WERI-Rb-1 (cell line): ENCODE data around the gene ZNF625.

Source experiments
- DNase-seq: peaks from one replicate; pipeline ENCODE4 v3.0.0-alpha.2; 2020
- H3K27ac ChIP-seq: fragments of 250-450 bp; sonication (Bioruptor Pico); 2 replicates; pipeline ENCODE4 v1.5.1; 2020; ENCODE audit warnings: mild to moderate bottlenecking, moderate library complexity
- H3K27me3 ChIP-seq: fragments of 250-450 bp; sonication (Bioruptor Pico); 2 replicates; pipeline ENCODE4 v1.5.1; 2021; ENCODE audit warnings: mild to moderate bottlenecking, low read depth, moderate library complexity; ENCODE audit not compliant: insufficient read depth, severe bottlenecking
- H3K36me3 ChIP-seq: fragments of 250-450 bp; sonication (Bioruptor Pico); 2 replicates; pipeline ENCODE4 v1.5.1; 2020; ENCODE audit warnings: mild to moderate bottlenecking, moderate library complexity
- H3K4me3 ChIP-seq: 2 replicates; pipeline ENCODE4 v1.5.1; 2011; ENCODE audit warnings: low read depth, mild to moderate bottlenecking, control low read depth, low read length
- H3K9me3 ChIP-seq: fragments of 250-450 bp; sonication (Bioruptor Pico); 2 replicates; pipeline ENCODE4 v1.5.1; 2021; ENCODE audit warnings: mild to moderate bottlenecking, moderate library complexity; ENCODE audit not compliant: severe bottlenecking
- TF ChIP-seq, protein P1 (sequence below): IDR thresholded peaks from 2 replicates; pipeline ENCODE4 v1.5.1; 2011; ENCODE audit warnings: low read depth, mild to moderate bottlenecking, control low read depth, inconsistent platforms, low read length

ZNF625 gene

DNA sequence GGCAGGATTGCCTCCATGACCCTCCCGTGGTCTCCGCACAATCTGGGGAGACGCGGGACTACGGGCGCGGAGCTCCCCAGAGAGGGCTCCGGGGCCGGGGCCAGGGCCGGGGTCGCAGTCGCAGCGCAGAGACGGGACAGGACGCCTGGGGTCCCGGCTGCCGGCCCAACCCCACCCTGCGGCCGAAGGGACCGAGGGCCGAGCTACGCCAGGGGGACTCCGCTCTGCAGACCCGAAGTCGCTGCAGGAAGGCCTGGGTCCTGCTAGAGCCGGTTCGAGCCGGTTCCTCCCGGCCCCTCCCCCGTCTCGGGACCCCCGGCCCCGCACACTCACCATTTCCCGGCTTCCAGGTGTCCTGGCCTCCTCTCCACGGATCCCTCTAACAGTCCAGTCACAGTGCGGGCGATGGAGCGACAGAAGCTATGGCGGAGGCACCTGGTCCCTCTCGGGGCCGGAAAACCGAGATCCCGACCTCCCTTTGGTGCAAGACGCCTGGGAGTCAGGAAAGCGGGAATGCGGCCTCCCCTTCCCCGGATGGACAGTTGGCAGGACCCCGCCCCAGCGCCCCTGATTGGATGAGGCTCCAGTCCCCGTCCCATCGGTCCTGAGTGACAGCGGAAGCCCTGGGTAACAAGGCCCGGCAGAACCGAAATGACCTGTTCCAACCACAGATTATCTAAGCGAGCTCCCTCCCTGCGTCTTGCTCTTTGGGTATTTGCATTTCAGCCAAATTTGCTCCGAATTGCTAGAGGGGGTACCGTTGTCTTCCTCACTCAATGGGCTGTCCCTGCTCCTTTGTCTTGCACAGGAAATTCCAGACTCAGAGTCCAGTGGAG is at the start of gene ZNF625:
Gene ZNF625, minus strand, starts transcription at position 512 of the 836 bp plus-strand sequence. Its CDS starts 176 bp downstream, at position 336.
- Histone ChIP-seq H3K27ac (peak within 1 kb of the TSS; percentile 96), H3K4me3 (peak within 1 kb of the TSS; percentile 99), H3K9me3 (no peaks in the 10 kb centered on the region), H3K36me3 (peaks cover 31% of the 10 kb centered on the region), H3K27me3 (no peaks in the 10 kb centered on the region)
- DNase-seq: peak; percentile 98
- TF ChIP-seq, protein P1, sequence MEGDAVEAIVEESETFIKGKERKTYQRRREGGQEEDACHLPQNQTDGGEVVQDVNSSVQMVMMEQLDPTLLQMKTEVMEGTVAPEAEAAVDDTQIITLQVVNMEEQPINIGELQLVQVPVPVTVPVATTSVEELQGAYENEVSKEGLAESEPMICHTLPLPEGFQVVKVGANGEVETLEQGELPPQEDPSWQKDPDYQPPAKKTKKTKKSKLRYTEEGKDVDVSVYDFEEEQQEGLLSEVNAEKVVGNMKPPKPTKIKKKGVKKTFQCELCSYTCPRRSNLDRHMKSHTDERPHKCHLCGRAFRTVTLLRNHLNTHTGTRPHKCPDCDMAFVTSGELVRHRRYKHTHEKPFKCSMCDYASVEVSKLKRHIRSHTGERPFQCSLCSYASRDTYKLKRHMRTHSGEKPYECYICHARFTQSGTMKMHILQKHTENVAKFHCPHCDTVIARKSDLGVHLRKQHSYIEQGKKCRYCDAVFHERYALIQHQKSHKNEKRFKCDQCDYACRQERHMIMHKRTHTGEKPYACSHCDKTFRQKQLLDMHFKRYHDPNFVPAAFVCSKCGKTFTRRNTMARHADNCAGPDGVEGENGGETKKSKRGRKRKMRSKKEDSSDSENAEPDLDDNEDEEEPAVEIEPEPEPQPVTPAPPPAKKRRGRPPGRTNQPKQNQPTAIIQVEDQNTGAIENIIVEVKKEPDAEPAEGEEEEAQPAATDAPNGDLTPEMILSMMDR: no peak

DNA sequence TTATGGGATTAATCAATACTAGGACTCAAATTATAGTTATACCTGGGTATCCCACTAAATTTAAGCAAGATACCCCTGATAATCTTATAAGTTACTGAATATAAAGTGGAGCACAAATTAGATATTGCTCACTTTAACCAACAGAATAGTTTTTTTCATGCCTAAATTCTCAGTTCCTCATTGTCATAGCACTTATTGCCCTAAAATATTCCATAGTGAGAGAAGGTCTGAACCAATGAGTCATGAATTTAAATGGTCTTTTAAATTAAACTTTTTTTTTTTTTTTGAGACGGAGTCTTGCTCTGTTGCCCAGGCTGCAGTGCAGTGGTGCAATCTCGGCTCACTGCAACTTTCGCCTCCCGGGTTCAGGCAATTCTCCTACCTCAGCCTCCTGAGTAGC is 48.8 kb upstream of the ZNF625 start:
- no peaks in the 10 kb centered on the region; the same call in none of the 2 replicates for H3K36me3 ChIP-seq
- TF ChIP-seq, protein P1: no peak

DNA sequence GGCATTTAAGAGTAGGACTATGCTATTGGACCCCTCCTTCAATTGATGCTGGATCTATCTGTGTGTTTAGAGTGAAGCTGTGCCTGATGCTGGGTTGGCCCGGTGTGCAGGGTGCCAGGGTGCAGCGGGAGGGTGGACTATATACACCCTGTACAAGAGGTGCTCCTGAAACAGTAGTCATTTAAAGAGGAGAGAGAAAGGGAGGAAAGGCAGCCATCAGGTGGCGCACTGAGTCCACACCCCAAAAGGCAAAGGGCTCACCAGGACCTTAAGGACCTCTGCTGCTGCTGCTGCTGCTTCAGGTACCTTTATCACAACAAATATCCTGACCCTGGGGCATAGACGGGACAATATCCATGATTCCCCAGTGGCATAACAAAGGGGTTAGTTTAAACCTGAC is 45.7 kb upstream of the ZNF625 start:
- peaks cover 10% of the 10 kb centered on the region for H3K9me3 ChIP-seq
- DNase-seq: peak; percentile 67
- H3K36me3 ChIP-seq: no peaks in the 10 kb centered on the region; the same call in 1 of the 2 replicates
- TF ChIP-seq, protein P1: peak; percentile 85
- H3K27ac ChIP-seq: no peak overlapping the region
- no peaks in the 10 kb centered on the region for H3K27me3 ChIP-seq
- H3K4me3 ChIP-seq: no peak overlapping the region

More for the DNA sequence above, 48.8 kb upstream of the ZNF625 start:
- DNase-seq: no peak
- no peak overlapping the region for H3K27ac ChIP-seq
- no peak overlapping the region for H3K4me3 ChIP-seq
- H3K9me3 ChIP-seq: peaks cover 3% of the 10 kb centered on the region
- no peaks in the 10 kb centered on the region for H3K27me3 ChIP-seq

DNA sequence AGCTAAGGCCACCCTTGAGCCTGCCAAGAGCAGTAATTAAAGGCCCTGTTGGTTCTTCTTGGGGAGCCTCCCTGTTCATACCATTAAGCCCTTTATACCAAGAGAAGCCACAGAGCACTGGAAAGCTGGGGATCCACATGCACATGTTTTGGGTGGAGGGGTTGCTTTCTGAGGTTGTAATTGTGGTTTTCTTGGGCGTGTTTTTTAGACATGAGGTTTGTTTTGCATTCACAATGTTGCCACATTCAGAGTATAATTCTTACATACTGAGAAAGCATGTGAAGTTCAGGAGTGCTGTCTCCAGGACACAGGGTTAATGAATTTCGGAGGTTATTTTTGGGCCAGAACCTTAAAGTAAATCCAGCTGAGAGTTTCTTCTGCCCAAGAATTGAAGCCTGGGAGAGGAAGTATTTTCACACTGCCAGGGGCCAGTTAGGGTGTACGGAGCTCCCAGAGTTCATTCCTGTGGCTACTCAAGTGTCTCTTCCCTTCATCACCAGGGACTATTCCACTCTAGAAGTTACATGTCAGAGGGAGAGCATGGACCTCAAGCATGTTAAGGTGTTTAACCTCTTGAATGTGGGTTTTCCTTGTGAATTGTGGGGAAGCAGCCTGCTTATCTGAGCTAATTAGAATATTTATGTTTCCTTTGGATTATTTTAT is 43.4 kb upstream of the ZNF625 start:
- Histone ChIP-seq H3K4me3 (no peak overlapping the region), H3K27me3 (no peaks in the 10 kb centered on the region), H3K27ac (no peak overlapping the region), H3K36me3 (peaks cover 3% of the 10 kb centered on the region), H3K9me3 (peaks cover 6% of the 10 kb centered on the region)
- TF ChIP-seq, protein P1: no peak
- DNase-seq: no peak

DNA sequence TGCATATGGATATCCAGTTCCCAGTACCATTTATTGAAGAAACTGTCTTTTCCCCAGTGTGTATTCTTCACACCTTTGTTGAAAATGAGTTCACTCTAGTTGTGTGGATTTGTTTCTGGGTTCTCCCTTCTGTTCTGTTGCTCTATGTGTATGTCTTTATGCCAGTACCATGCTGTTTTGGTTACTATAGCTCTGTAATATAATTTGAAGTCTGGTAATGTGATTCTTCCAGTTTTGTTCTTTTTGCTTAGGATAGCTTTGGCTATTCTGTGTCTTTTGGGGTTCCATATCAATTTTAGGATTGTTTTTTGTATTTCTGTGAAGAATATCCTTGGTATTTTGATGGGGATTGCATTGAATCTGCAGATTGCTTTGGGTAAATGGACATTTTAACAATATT is 41.6 kb upstream of the ZNF625 start:
- H3K36me3 ChIP-seq: peaks cover 3% of the 10 kb centered on the region
- no peaks in the 10 kb centered on the region for H3K27me3 ChIP-seq
- TF ChIP-seq, protein P1: no peak
- DNase-seq: no peak
- H3K4me3 ChIP-seq: no peak overlapping the region
- peaks cover 6% of the 10 kb centered on the region for H3K9me3 ChIP-seq
- H3K27ac ChIP-seq: no peak overlapping the region
